WTC11 (cell line): ENCODE results near the gene CAPZB.

Source experiments
- AFF4 ChIP-seq: sonication (generic); formaldehyde crosslinking; IDR thresholded peaks from 2 replicates; pipeline ENCODE4 v1.8.1; 2023; ENCODE audit warnings: mild to moderate bottlenecking, missing genetic modification reagents, borderline replicate concordance
- CBFB ChIP-seq: sonication (generic); formaldehyde crosslinking; IDR thresholded peaks from 2 replicates; pipeline ENCODE4 v1.8.1; 2022; ENCODE audit warnings: mild to moderate bottlenecking, low read depth, missing genetic modification reagents
- CTCF ChIP-seq: fragments of 200-600 bp; IDR thresholded peaks from 2 replicates; pipeline ENCODE4 v1.8.0; 2022; ENCODE audit warnings: antibody characterized with exemption
- E2F1 ChIP-seq: sonication (generic); formaldehyde crosslinking; IDR thresholded peaks from 2 replicates; pipeline ENCODE4 v1.8.0; 2022; ENCODE audit warnings: mild to moderate bottlenecking, missing genetic modification reagents
- JUN ChIP-seq: sonication (generic); formaldehyde crosslinking; IDR thresholded peaks from 2 replicates; pipeline ENCODE4 v1.8.0; 2023; ENCODE audit warnings: mild to moderate bottlenecking, missing genetic modification reagents
- MXD4 ChIP-seq: fragments of 250-450 bp; sonication (Bioruptor Pico); IDR thresholded peaks from 2 replicates; pipeline ENCODE4 v1.8.0; 2021; ENCODE audit warnings: mild to moderate bottlenecking, moderate library complexity, borderline replicate concordance
- NR2C2 ChIP-seq: sonication (generic); formaldehyde crosslinking; IDR thresholded peaks from 2 replicates; pipeline ENCODE4 v1.8.0; 2022; ENCODE audit warnings: mild to moderate bottlenecking, missing genetic modification reagents
- PREB ChIP-seq: sonication (generic); formaldehyde crosslinking; IDR thresholded peaks from 2 replicates; pipeline ENCODE4 v1.8.1; 2022; ENCODE audit warnings: mild to moderate bottlenecking, missing genetic modification reagents, moderate library complexity, borderline replicate concordance
- RORB ChIP-seq: fragments of 250-450 bp; sonication (Bioruptor Pico); IDR thresholded peaks from 2 replicates; pipeline ENCODE4 v1.9.0; 2021; ENCODE audit warnings: mild to moderate bottlenecking
- SMAD3 ChIP-seq: sonication (generic); formaldehyde crosslinking; IDR thresholded peaks from 2 replicates; pipeline ENCODE4 v1.8.0; 2022; ENCODE audit warnings: missing genetic modification reagents, mild to moderate bottlenecking, borderline replicate concordance
- SP1 ChIP-seq: sonication (generic); formaldehyde crosslinking; conservative IDR thresholded peaks from 2 replicates; pipeline ENCODE4 v1.8.1; 2022; ENCODE audit warnings: missing genetic modification reagents
- TEAD4 ChIP-seq: sonication (generic); formaldehyde crosslinking; IDR thresholded peaks from 2 replicates; pipeline ENCODE4 v1.8.0; 2022; ENCODE audit warnings: mild to moderate bottlenecking, missing genetic modification reagents
- ZNF396 ChIP-seq: fragments of 250-450 bp; sonication (Bioruptor Pico); IDR thresholded peaks from 2 replicates; pipeline ENCODE4 v1.8.0; 2021; ENCODE audit warnings: mild to moderate bottlenecking, moderate library complexity, borderline replicate concordance

GRCh38 chr1:19338323-19338762, 147.0 kb downstream of the CAPZB start:
- TF ChIP-seq CTCF (peak; percentile 33; the same call in 1 of the 2 replicates), RORB (CRISPR knock-in tag) (no peak), NR2C2 (CRISPR knock-in tag) (no peak), ZNF396 (CRISPR knock-in tag) (no peak), JUN (CRISPR knock-in tag) (no peak), SMAD3 (CRISPR knock-in tag) (no peak; the same call in 1 of the 2 replicates), AFF4 (CRISPR knock-in tag) (peak; percentile 70; the same call in 1 of the 2 replicates), PREB (CRISPR knock-in tag) (no peak), CBFB (CRISPR knock-in tag) (no peak), SP1 (CRISPR knock-in tag) (0 out of 2 replicates have a peak, but pooled peaks have one; percentile 26), TEAD4 (CRISPR knock-in tag) (no peak), MXD4 (no peak), E2F1 (CRISPR knock-in tag) (no peak)
